Eye (tissue), 1 donor: ENCODE measurements around the gene CLEC2D.
"Not testable (repeated sequence)": the region's sequence is repeated elsewhere in the genome, so short reads cannot be mapped to it uniquely, and the experiment has no call there.

Source experiments
- DNase-seq: peaks from one replicate; pipeline ENCODE4 v3.0.0-alpha.2; 2015

Gene CLEC2D

DNA sequence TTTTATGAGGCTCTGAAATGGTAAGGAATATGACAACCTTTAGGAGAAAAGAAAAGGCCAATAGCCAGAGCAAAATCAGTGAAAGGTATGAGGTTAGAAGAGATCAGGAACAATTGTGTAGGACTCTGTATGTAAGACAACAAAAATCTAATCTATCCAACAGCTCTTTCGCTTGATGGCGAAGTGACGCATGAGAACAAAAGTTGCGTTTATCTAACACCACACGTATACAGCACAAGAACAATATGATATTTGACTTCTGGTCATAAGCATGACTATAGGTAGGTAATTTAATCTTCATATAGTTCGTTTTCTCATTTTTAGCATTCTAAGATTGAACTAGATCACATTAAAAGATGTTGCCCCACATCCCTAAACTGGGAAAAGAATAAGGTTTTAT lies 61.9 kb downstream of the CLEC2D start:
- DNase-seq: no peak

DNA sequence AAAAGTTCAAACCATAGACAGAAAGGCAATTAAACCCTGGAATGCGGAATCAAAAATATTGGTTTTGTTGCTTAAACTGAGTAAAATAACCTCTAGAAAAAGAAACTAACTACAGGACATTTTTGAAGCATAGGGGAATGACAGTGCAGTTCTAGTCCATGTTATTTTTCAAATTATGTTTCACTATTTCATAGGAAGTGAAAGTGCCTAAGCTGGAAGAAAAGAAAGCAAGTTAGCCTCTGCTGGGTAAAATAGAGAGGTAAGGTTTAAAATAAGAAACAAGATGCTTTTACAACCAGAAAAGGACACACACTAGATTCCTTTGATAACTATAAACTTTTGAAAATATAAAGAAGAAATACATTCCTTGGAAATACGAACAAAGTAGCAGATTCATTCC lies 62.3 kb downstream of the CLEC2D start:
- DNase-seq: no peak

DNA sequence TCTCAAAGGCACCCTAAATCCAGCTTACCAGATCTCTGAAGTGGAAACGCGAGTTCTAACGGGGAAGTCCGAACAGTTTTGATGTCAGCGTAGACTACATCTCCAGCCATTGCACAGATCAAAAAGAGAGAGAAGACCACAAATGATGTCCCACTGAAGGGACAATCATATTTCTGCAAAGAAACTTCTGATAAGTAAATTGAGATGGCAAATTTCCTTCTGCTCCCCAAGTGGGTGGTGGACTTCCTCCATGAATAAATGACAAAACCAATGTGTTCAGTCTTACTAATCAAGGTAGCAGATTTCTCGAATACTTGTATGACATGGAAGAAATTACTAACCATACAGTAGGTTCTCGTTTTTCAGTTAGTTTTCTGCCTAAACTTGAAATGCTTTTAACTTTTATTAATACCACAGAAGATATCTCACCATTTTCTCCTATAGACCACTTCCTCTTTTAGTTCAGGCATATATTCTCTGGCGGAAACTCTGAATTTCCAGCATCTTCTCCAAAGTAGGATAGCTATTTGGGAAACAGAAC lies 63.5 kb downstream of the CLEC2D start, which contains the start of gene CLECL1:
Gene CLECL1, minus strand, starts transcription at position 177 of the 541 bp plus-strand sequence.
- no peak for DNase-seq

DNA sequence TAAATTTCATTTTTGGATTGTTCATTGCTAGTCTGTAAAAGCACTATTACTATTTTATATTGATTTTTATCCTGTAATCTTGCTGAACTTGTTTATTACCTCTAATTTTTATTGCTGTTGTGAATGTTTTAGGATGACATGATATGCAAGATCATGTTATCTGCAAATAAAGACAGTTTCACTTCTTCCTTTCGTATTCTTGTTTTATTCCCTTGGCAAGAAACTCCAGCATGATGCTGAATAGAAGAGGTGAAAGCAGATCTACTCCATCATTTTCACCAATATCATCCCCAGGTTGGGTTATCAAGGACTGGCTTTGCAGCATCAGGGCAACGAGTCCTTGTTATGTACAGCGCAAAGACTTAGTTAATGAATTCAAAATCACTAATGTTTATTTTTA lies 66.1 kb downstream of the CLEC2D start:
- DNase-seq: no peak

DNA sequence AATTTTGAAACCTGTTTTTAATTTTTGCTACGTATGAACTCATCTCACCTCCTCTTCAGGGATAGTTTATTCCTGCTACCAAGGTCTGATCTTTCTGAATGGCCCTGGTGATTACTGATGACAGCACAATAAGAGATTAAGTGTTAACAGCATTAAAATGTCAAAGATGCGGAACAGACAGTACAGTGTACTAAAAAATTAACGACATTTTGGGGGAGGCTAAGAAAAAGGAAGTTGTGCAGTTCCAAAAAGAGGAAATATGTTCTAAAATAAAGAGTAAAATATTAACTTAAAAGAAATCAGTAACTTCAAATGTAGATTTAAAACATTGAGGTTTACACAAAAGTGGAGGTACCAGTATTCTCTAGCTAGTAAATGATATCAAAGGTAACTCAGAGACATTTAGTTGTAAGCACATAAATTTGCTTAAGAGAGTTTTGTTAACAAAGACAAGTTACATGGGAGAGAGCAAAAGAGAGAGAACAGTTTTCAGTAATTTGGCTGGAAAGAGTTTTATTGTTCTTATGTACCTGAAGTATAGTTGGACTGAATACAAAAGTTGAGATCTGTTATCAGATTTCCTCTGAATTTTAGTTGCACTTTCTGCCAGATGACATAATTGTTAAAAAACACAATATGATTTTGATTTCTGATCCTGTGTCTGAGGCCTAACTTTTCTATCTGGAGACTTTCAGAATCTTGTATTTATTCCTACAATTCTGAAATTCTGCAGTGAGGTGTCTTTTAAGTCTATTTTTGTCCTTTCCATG lies 67.6 kb downstream of the CLEC2D start:
- DNase-seq: no peak

DNA sequence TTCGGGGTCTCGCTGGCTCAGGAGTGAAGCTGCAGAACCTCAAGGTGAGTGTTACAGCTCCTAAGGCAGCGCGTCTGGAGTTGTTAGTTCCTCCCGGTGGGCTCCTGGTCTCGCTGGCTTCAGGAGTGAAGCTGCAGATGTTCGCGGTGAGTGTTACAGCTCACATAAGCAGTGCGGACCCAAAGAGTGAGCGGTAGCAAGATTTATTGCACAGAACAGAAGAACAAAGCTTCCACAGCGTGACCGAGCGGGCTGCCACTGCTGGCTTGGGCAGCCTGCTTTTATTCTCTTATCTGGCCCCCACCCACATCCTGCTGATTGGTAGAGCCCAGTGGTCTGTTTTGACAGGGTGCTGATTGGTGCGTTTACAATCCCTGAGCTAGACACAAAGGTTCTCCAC lies 69.4 kb downstream of the CLEC2D start:
- DNase-seq: not testable (repeated sequence)

DNA sequence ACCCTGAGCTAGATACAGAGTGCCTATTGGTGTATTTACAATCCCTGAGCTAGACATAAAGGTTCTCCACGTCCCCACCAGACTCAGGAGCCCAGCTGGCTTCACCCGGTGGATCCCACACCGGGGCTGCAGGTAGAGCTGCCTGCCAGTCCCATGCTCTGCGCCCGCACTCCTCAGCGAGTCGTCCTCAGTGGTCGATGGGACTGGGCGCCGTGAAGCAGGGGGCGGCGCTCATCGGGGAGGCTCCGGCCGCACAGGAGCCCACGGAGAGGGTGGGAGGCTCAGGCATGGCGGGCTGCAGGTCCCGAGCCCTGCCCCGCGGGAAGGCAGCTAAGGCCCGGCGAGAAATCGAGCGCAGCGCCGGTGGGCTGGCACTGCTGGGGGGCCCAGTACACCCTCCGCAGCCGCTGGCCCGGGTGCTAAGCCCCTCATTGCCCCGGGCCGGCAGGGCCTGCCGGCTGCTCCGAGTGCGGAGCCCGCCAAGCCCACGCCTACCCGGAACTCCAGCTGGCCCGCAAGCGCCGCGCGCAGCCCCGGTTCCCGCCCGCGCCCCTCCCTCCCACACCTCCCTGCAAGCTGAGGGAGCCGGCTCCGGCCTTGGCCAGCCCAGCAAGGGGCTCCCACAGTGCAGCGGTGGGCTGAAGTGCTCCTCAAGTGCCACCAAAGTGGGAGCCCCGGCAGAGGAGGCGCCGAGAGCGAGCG lies 70.0 kb downstream of the CLEC2D start:
- DNase-seq: not testable (repeated sequence)

DNA sequence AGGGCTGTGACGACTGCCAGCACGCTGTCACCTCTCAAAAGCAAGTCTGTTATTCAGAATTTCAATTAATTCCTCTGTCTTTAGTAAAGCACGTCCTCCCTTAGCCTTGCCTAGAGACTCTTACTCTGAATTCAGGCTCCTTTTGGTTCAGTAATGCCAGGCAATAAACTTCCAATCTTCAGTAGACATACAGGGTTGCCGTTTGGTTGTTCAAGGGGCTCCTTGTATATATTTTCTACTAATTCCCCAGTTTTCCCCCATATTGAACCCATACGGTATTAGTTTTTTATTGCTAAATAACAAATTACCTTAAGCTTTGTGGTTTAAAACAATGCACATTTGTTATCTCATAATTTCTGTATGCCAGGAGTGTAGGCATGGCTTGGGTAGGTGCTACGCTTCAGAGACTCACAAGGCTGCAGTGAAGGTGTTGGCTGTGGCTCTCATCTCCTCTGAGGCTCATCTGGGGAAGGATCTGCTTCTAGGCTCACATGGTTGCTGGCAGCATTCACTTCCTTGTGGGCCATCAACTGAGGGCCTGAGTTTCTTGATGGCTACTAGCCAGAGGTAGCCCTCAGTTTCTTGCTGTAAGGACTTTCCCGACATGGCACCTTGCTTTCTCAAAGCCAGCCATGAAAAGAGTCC lies 70.7 kb downstream of the CLEC2D start:
- DNase-seq: no peak

DNA sequence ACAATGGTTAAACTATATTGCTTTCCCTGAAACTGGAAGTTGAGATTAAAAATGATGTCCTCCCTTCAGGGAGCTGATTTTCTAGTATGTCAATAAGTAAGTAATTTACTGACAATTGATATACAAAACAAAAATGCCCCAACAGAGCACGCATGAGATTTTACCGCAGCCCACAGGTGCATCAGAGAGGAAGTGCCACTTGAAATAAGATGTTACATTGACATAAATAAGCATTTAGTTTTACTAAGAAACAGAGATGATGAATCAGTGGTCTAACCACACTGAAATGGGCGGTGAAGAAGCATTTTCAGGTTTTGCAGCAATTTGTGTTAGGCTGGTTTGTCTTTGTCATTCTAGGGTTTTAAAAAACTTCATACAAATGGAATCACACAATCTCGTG lies 72.2 kb downstream of the CLEC2D start:
- no peak for DNase-seq

DNA sequence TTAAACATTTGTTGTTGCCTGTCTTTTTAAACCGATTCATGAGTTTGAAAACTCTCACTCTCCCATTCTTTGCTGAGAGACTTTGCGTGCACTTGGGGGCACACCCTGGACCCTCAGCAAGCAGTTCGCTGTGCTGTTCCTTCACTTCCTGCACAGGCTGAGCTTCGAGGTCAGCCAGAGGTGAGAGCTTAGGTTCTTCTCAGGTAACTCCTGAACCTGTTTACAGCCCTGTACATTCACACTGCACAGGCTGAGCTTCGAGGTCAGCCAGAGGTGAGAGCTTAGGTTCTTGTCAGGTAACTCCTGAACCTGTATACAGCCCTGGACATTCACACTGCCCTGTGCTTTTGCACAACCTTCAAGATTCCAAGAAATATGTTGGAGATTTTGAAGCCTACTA lies 73.1 kb downstream of the CLEC2D start:
- DNase-seq: no peak

DNA sequence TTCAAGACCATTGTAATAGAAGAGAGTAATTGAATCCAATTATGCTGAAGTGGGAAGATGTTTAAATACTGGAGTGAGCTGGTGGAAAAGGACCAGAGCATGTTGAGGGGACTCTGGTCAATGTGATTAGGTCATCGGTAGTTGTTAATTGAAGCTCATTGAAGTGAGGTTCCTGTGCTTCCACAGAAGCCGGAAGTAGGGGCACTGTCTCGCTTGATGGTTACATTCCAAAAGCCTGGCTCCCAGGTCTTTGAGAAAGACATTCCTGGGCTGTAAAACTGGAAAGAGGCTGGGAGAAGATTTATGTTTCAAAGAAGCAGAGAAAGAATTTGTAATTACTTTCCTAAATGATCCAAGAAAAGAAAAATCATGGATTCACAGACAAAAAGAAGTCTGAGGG lies 75.7 kb downstream of the CLEC2D start:
- DNase-seq: no peak
